Adrenal gland (tissue), 5 donors: ENCODE results near the gene GRAMD2A.

Source experiments
- CTCF ChIP-seq, 6 experiments: fragments of 450-650 bp in 4 of 6; fragments of 200-600 bp in 2 of 6; sonication (generic) in 1 of 6; IDR thresholded peaks; 1 replicate in 5 of 6; 2 replicates in 1 of 6; pipeline versions ENCODE4 v1.5.1 to v1.8.0; 2016 to 2021; ENCODE audit warnings: antibody characterized with exemption in 6 of 6, mild to moderate bottlenecking in 2 of 6, moderate library complexity in 1 of 6
- POLR2A ChIP-seq, 2 donors: fragments of 450-650 bp; IDR thresholded peaks; one replicate each; pipeline ENCODE4 v1.6.1; 2017; ENCODE audit warnings: antibody characterized with exemption in 2 of 2, mild to moderate bottlenecking in 2 of 2, moderate library complexity in 1 of 2
- donor health status: DM: no; HTN: no; CAD: no.

- TF ChIP-seq CTCF (IDR thresholded peaks at IDR 0.05) (no peak), POLR2A (IDR thresholded peaks at IDR 0.05) (no peak)
Measured at GRCh38 chr15:72162569-72162968, 35.0 kb downstream of the GRAMD2A start.
